Measurements from ENCODE around the gene RABL3.
A peak's percentile ranks its signal among the peaks of the same experiment; 100 is the strongest.
"Not testable (repeated sequence)": the region's sequence is repeated elsewhere in the genome, so short reads cannot be mapped to it uniquely, and the experiment has no call there.

Gene RABL3

GRCh38 chr3:120742198-120742848, at the start of gene RABL3, which contains the start of gene GTF2E1:
TSS of gene RABL3 (minus strand) at chr3:120742516. CDS start at chr3:120742507, 9 bp downstream.
TSS of gene GTF2E1 (plus strand) at chr3:120742744. CDS start at chr3:120750553, 7,809 bp downstream.
- DNase-seq (ENCODE audit: extremely low read depth in 1 of 2, low read depth in 1 of 2) = peak; percentile 85 to 94

GRCh38 chr3:120791913-120792312, 49.6 kb upstream of the RABL3 start:
- no peak for DNase-seq (ENCODE audit: extremely low read depth in 1 of 2, low read depth in 1 of 2)

- no peak for DNase-seq (ENCODE audit: extremely low read depth in 1 of 2, low read depth in 1 of 2)
Observed at GRCh38 chr3:120791010-120791409, 48.7 kb upstream of the RABL3 start.

DNA sequence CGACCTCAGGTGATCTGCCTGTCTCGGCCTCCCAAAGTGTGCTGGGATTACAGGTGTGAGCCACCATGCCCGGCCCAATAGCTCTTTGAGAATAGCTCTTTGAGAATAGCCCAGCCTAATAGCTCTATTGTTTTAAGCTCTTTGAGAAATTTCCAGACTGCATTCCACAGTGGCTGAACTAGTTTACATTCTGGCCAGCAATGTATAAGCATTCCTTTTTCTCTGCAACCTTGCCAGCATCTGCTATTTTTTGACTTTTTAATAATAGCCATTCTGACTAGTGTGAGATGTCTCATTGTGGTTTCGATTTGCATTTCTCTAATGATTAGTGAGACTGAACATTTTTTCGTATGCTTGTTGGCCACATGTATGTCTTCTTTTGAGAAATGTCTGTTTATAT, 43.5 kb upstream of the RABL3 start:
- DNase-seq (ENCODE audit: extremely low read depth in 1 of 2, low read depth in 1 of 2) = not testable (repeated sequence)

DNA sequence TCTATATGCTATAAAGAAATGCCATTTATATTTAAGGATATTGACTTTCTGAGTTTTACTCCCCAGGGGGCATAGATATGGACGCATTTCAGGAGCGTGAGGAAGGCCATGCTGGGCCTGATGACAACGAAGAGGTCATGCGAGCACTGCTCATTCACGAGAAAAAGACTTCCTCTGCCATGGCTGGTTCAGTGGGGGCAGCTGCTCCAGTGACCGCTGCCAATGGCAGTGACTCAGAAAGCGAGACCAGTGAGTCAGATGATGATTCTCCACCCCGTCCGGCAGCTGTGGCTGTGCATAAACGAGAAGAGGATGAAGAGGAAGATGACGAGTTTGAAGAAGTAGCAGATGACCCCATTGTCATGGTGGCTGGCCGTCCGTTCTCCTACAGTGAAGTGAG, 38.7 kb upstream of the RABL3 start:
- DNase-seq (ENCODE audit: extremely low read depth in 1 of 2, low read depth in 1 of 2) = no peak

DNA sequence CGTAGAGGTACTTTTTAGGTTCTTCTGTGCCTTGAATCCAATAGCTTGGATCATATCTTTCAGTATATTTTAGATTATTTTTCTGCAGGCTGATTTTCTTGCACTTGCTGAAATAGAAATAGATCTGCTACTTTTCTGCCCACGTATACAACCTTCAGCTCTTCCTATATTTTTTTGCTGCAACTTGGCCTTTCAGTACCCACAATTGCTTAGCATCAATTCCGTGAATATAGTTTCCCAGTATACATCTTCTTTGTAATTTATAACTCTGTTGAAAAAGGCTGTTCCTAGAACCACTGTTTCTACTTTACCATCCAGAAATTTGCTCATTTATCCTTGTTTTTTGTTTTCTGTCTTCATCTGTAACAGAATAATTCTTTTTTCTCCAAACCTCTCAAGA, 36.5 kb upstream of the RABL3 start:
- no peak for DNase-seq (ENCODE audit: extremely low read depth in 1 of 2, low read depth in 1 of 2)

DNA sequence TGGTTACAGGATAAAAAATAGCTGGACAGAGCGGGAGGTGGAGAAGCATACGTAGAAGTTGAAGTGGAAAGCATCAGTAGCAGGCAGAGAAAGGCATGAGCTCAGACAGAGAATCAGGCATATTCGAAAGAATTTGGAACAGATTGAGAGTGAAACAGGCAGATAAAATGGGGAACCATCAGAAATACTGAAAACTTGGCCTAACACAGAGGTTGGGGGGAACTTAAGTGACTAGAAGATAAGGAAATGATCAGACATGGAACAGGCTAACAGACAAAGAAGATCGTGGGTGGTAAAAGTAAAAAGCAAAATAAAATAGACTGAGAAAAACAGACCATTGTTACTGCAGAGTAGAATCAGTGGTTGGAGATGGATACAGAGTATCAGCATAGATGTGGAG, 33.1 kb upstream of the RABL3 start:
- DNase-seq (ENCODE audit: extremely low read depth in 1 of 2, low read depth in 1 of 2) = no peak

- DNase-seq (ENCODE audit: extremely low read depth in 1 of 2, low read depth in 1 of 2) = no peak
Observed at GRCh38 chr3:120773932-120774331, 31.6 kb upstream of the RABL3 start.

DNA sequence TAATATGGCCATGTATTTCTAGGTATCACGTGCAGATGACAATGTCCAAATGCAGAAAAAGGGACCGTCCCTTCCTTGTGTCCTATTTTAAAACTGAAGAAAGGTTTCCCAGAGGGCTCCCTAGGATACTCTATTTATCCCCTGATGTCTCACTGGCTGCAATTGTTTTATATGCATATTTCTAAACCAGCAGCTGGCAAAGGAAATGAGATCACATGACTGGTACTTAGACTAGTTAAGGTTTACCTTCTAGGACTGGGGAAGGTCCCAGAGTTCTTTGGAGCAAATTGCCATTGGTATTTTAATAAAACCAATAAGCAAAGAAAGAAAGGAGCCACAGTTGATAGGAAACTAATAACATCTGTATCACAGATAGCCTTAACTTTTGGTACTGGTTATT, 29.8 kb upstream of the RABL3 start:
- no peak for DNase-seq (ENCODE audit: extremely low read depth in 1 of 2, low read depth in 1 of 2)

GRCh38 chr3:120770891-120771290, 28.6 kb upstream of the RABL3 start:
- no peak for DNase-seq (ENCODE audit: extremely low read depth in 1 of 2, low read depth in 1 of 2)

DNA sequence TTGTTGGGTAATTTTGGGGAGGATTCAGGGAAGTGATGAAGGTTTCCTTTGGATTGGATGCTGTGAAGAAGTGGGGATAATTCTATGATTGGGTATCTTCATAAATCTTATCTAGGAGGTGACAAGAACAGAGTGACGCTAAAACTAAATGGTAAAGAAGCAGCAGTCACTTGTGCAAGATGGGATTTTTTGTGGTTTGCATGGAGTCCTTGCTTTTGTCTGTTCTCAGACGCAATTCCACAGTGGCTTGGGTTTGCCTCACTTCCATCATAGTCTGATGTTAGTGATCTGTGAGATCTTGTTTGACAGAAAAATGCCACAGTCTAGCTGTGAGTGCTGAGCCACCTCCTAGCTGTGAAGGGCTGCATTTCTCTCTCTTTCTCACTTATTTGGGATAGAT, 27.1 kb upstream of the RABL3 start:
- no peak for DNase-seq (ENCODE audit: extremely low read depth in 1 of 2, low read depth in 1 of 2)

DNA sequence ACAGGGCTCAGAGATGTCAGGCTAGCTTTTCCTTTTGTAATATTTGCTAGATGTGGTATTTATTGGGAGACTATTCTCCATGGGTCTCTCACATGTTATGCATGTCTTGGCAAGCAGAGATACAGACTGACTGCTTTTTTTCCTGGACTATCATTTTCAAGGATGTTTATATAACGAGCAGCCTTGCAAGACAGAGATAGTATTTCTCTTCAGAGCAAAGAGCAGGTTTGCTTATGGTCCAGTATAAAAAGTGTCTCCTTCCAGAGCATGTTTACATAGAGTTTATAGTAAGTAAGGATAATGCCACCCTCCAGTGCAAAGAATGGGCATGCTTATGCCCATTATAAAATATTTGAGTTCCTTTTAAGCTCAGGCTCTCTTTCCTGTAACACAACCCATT, 24.8 kb upstream of the RABL3 start:
- DNase-seq (ENCODE audit: extremely low read depth in 1 of 2, low read depth in 1 of 2) = no peak

- no peak for DNase-seq (ENCODE audit: extremely low read depth in 1 of 2, low read depth in 1 of 2)
Observed at GRCh38 chr3:120766576-120766975, 24.3 kb upstream of the RABL3 start.

- no peak for DNase-seq (ENCODE audit: extremely low read depth in 1 of 2, low read depth in 1 of 2)
Observed at GRCh38 chr3:120765830-120766493, 23.6 kb upstream of the RABL3 start.

DNA sequence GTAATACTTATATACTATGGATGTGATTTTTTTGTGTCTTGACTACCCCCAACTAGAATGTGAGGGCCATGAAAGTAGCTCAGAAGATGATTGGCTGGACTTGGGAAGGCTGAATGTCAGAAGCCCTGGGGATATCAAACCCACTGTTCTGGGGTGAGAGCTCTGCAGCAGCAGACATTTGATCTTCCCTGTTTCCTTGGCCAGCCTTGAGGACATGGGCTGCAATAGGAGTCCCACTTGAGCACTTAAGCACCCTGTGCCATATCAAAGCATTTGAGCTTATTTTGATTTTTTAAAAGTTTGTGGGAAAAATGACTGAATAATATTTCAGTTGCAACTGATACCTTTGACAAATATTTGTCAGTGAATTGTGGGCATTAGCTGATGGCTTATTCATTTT, 21.9 kb upstream of the RABL3 start:
- DNase-seq (ENCODE audit: extremely low read depth in 1 of 2, low read depth in 1 of 2) = no peak

DNA sequence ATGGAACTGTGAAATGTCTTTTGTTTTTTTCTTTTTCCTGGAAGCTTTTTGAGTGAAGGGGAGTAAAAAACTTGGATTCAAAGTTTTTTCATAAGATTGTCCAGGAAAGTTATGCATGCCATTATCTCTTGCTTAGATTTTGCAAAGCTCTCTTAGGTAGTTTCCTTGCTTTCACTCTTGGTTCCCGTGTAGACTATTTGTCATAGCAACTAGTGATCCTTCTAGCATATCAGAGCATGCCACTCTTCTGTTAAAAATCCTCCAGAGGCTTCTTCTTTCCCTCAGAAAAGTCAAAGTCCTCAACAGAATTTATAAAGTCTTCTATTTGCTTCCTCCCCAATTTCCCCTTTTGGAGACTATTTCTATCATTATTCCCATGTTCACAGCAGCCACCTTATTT, 21.3 kb upstream of the RABL3 start:
- DNase-seq (ENCODE audit: extremely low read depth in 1 of 2, low read depth in 1 of 2) = no peak

DNA sequence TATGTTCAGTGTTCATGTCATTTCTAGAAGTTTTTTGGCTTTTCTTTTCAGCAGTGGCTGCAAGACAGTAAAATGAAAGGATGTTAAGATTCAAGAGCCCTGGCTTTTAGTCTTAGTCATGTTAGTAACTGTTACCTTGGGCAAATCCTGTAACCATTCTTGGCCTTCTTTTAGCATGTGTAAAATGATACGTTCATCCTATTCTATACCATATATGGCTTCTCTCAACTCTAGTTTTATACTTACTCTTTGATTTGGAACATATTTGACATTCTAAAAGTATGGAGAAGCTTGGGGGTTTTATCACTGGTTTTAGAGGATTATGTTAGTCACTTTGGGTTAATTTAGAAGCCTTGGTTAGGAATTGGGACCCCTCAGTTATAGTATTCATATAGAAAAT, 20.3 kb upstream of the RABL3 start:
- DNase-seq (ENCODE audit: extremely low read depth in 1 of 2, low read depth in 1 of 2) = no peak

- not testable (repeated sequence) for DNase-seq (ENCODE audit: extremely low read depth in 1 of 2, low read depth in 1 of 2)
Observed at GRCh38 chr3:120758551-120758950, 16.2 kb upstream of the RABL3 start.

GRCh38 chr3:120756061-120756460, 13.7 kb upstream of the RABL3 start:
- no peak for DNase-seq (ENCODE audit: extremely low read depth in 1 of 2, low read depth in 1 of 2)

DNA sequence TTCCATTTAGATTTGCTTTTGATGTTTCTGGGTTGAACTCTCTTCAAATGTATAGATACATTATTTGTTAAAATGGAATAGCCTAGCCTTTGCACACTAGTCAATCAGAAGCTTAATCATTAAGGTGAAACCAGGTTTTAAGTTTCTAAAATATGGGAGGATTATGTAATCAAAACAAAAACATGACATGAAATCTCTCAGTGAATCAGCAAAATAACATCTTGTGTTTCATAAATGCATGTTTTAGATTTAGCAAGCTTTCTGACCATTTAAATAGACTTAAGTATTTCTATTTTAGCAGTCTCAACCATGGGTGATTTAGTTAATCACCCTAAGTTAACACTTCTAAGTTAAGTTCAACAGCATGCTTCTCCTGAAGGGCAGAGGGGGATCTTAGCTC, 11.5 kb upstream of the RABL3 start:
- DNase-seq (ENCODE audit: extremely low read depth in 1 of 2, low read depth in 1 of 2) = no peak

DNA sequence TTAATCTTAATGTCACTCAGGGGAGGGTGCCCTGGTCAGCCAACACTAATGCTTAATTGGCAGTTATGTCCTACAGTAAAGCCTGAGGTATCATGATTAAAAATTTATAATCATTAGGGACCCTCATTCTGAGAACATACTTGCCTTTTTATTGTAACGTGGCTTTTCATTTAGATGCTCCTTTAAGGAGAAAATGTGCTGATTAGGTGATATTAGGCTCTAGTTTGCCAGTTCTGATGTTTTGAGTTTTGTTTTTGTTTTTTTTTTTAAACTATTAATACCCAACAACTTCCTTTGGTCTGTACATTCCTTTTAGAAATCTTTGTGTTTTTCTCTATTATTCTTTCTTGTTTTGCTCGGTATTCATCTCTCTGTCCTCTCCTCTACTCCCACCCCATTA, 10.5 kb upstream of the RABL3 start:
- DNase-seq (ENCODE audit: extremely low read depth in 1 of 2, low read depth in 1 of 2) = no peak

DNA sequence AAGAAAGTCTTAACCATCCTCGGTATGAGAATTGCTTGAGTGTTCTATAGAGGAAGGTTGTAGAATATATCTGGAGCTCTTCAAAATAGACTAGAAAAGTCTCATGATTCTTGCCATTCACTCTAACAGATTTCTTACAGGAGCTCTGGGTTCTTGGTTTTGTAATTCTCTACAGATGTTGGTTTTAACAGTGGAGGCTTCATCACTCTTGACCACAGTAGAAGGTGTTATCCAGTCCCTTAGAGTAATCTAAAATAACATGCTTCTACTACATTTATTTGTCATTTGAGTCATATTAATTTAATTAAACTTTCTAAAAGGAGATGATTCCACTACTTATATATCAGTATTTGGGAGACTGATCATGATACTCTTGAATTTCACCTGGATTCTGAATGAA, 9.9 kb upstream of the RABL3 start:
- DNase-seq (ENCODE audit: extremely low read depth in 1 of 2, low read depth in 1 of 2) = no peak

- no peak for DNase-seq (ENCODE audit: extremely low read depth in 1 of 2, low read depth in 1 of 2)
Observed at GRCh38 chr3:120749843-120750242, 7.5 kb upstream of the RABL3 start.
